ENCODE results near the gene LRRC26.

- TF ChIP-seq CTCF (IDR thresholded peaks at IDR 0.05) (no peak), POLR2A (IDR thresholded peaks at IDR 0.05) (no peak), EP300 (IDR thresholded peaks at IDR 0.05) (no peak)
These were observed 42.7 kb upstream of the LRRC26 start for GRCh38 chr9:137212520-137212919.

All from sigmoid colon (tissue), 4 donors.